OCI-LY7 (cell line): ENCODE measurements around the gene GABRG3.

ENCODE experiments used
- EZH2phosphoT487 ChIP-seq: fragments of 200-600 bp; sonication (generic); IDR thresholded peaks from 2 replicates; pipeline ENCODE4 v1.6.1; 2018; ENCODE audit warnings: low read depth, borderline replicate concordance, mild to moderate bottlenecking, mixed run types, antibody characterized with exemption, low read length, moderate library complexity, mixed read lengths
- TF ChIP-seq, protein P1 (sequence below): fragments of 200-600 bp; sonication (generic); conservative IDR thresholded peaks from 2 replicates; pipeline ENCODE4 v1.5.1; 2014; ENCODE audit warnings: mild to moderate bottlenecking, antibody characterized with exemption, low read length, moderate library complexity, mixed read lengths

DNA sequence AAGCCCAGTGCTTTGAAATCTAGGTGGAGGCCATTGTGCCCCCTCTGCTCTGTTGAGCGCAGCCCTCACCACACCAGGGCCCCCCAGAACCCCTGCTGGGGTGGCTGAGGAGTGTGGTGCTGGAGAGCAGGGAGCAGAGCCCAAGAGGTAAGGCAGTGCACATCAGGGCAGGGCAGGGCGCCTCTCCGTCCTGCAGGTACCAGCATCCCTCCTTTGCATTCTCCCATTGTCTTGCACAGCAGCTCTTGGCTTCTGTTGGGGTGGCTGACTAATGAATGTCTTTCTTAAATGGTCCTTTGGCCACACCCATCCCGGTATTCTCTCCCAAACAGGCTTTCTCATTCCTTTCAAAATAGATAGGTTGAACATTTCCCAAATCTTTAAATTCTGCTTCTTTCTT is 41.4 kb upstream of the GABRG3 start:
- no peak for TF ChIP-seq EZH2phosphoT487
- TF ChIP-seq, protein P1, sequence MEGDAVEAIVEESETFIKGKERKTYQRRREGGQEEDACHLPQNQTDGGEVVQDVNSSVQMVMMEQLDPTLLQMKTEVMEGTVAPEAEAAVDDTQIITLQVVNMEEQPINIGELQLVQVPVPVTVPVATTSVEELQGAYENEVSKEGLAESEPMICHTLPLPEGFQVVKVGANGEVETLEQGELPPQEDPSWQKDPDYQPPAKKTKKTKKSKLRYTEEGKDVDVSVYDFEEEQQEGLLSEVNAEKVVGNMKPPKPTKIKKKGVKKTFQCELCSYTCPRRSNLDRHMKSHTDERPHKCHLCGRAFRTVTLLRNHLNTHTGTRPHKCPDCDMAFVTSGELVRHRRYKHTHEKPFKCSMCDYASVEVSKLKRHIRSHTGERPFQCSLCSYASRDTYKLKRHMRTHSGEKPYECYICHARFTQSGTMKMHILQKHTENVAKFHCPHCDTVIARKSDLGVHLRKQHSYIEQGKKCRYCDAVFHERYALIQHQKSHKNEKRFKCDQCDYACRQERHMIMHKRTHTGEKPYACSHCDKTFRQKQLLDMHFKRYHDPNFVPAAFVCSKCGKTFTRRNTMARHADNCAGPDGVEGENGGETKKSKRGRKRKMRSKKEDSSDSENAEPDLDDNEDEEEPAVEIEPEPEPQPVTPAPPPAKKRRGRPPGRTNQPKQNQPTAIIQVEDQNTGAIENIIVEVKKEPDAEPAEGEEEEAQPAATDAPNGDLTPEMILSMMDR: no peak
